Activated T-helper 1 cell treated with anti-CD3 and anti-CD28 coated beads, Interleukin-12 subunit alpha, Interleukin-12 subunit beta, Interleukin-2, Interleukin-4 antibody, amounts not matched to agents 30 ng/mL and 10 ng/mL and 1 ng/mL, durations not matched to agents 14 hours and 24 hours and 36 hours (primary cell): ENCODE measurements around the gene SLC25A21. TPM values are rescaled to one million over a fixed set of nuclear protein-coding genes. Genes with fewer than 3 reads are reported as not detected.
"Not testable (repeated sequence)": the region's sequence is repeated elsewhere in the genome, so short reads cannot be mapped to it uniquely, and the experiment has no call there.

ENCODE experiments used
- DNase-seq: peaks from one replicate; pipeline ENCODE4 v3.0.0; 2021; ENCODE audit warnings: low spot score
- H3K27ac Mint-ChIP-seq: one replicate; pipeline ENCODE4 v1.8.0; 2021; ENCODE audit warnings: mild to moderate bottlenecking, mixed read lengths
- H3K27me3 Mint-ChIP-seq: one replicate; pipeline ENCODE4 v1.8.0; 2022; ENCODE audit warnings: mild to moderate bottlenecking, moderate library complexity, mixed read lengths; ENCODE audit not compliant: insufficient read depth
- H3K36me3 Mint-ChIP-seq: one replicate; pipeline ENCODE4 v1.8.0; 2021; ENCODE audit warnings: low read depth, mixed read lengths
- H3K4me1 Mint-ChIP-seq: one replicate; pipeline ENCODE4 v1.8.0; 2021; ENCODE audit warnings: low read depth, mixed read lengths
- H3K4me3 Mint-ChIP-seq: one replicate; pipeline ENCODE4 v1.8.0; 2021; ENCODE audit warnings: mild to moderate bottlenecking, moderate library complexity, mixed read lengths
- H3K9me3 Mint-ChIP-seq: one replicate; pipeline ENCODE4 v1.8.0; 2021; ENCODE audit warnings: mixed read lengths
- intact Hi-C: fragments of 100-400 bp; cut with micrococcal nuclease; formaldehyde crosslinking; loops from one replicate; pipeline ENCODE4 v1.15.1; 2024
- total RNA-seq: library from RNA; stranded (reverse); gene quantifications from 2 replicates; pipeline ENCODE4 v1.2.3, GENCODE V29; 2022

Gene SLC25A21
- total RNA-seq, result not detected in 2 replicates

DNA sequence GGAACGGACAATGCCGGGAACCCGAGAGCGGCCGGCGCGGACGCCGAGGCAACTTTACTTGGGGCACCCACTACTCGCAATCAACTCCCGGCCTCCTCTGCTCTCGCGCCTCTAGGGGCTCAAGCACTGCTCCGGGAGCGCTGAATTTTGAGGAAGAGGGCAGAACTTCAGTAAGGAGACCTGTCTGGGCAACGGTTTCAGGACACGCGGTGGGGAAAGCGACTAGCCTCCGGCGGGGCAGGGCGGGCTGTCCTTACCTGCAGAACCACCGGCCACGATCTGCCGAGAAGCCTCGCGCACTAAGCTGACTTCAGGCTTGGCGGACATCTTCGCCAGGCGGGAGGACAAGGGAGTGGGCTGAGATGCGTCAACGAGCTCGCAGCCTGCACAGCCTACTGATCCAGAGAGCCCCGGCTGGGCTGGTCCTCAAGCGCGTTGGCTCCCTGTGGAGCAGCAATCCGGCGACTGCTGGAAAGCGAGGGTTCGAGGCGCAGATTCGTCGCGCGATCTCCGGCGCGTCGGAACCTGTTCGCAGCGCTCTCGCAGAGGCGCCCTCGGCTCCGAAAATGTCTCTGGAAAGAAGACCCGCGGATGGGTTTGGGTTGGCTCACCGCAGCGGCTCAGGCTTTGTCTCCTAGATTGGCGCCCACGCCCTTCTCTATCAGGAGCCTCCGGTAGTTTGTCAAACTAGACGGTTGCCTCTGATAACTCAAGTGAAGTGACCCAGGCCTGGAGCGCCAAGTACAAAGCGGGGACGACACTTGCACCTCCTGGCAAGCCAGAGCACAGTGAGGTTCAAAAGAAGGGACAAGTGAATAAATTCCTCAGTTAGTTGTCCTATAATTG, at the start of gene SLC25A21:
TSS of gene SLC25A21 (minus strand) at position 583 of the 846 bp plus-strand sequence.
- H3K4me3 Mint-ChIP-seq, result no peak within 1 kb of the TSS
- H3K9me3 Mint-ChIP-seq, result no peaks in the 10 kb centered on the region
- no peak for DNase-seq
- peaks cover 16% of the 10 kb centered on the region for H3K27me3 Mint-ChIP-seq
- H3K27ac Mint-ChIP-seq, result no peak within 1 kb of the TSS
- intact Hi-C loops, result no loop called here
- no peaks in the 10 kb centered on the region for H3K4me1 Mint-ChIP-seq
- no peaks in the 10 kb centered on the region for H3K36me3 Mint-ChIP-seq

DNA sequence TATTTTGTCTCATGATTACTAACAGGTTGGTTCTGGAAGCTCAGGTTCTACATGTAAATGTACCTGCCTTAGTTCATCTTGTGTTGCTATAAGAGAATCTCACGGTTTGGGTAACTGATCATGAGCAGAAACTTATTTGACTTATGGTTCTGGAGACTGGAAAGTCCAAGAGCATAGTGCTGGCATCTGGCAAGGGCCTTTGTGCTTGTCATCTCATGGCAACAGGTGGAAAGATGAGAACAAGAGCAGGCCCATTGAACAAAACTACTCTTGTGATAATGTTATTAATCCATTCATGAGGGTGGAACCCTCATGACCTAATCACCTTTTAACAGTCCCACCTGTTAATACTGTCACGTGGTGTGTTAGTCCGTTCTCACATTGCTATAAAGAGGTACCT, 48.7 kb upstream of the SLC25A21 start:
- Mint-ChIP-seq H3K27me3 (no peaks in the 10 kb centered on the region), H3K4me1 (no peaks in the 10 kb centered on the region), H3K9me3 (peaks cover 20% of the 10 kb centered on the region), H3K4me3 (no peak overlapping the region), H3K36me3 (no peaks in the 10 kb centered on the region), H3K27ac (no peak overlapping the region)
- intact Hi-C loops, result no loop called here
- no peak for DNase-seq

DNA sequence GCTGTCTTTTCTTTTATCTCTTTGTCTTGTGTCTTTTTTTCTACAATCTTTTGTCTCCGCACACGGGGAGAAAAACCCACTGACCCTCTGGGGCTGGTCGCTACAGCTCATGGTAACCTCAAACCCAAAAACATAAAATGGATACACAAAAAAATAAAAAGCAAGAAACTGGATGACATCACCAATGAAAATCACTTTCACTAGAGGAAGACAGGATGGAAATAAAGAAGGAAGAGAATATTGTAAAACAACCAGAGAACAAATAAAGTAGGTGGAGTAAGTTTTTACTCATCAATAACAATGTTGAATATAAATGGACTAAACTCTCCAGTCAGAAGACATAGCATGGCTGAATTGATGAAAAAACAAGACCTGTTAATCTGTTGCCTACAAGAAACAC, 42.9 kb upstream of the SLC25A21 start:
- intact Hi-C loops, result no loop called here
- H3K4me1 Mint-ChIP-seq, result no peaks in the 10 kb centered on the region
- no peak for DNase-seq
- no peak overlapping the region for H3K27ac Mint-ChIP-seq
- H3K27me3 Mint-ChIP-seq, result no peaks in the 10 kb centered on the region
- no peak overlapping the region for H3K4me3 Mint-ChIP-seq
- H3K36me3 Mint-ChIP-seq, result no peaks in the 10 kb centered on the region
- peaks cover 15% of the 10 kb centered on the region for H3K9me3 Mint-ChIP-seq

DNA sequence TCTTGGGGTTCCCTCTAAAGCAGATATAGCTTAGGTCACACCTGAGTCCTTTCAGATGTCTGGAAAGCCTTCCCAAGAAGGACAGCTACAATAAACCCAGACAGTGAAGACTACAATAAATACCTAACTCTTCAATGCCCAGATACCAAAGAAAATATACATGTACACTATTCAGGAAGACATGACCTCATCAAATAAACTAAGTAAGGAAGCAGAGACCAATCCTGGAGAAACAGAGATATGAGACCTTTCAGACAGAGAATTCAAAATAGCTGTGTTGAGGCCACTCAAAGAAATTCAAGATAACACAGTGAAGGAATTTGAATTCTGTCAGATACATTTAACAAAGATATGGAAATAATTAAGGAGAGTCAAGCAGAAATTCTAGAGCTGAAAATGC, 40.6 kb upstream of the SLC25A21 start:
- no peak for DNase-seq
- peaks cover 15% of the 10 kb centered on the region for H3K9me3 Mint-ChIP-seq
- H3K27ac Mint-ChIP-seq, result no peak overlapping the region
- H3K27me3 Mint-ChIP-seq, result no peaks in the 10 kb centered on the region
- H3K4me1 Mint-ChIP-seq, result no peaks in the 10 kb centered on the region
- no peak overlapping the region for H3K4me3 Mint-ChIP-seq
- no peaks in the 10 kb centered on the region for H3K36me3 Mint-ChIP-seq
- intact Hi-C loops, result no loop called here

DNA sequence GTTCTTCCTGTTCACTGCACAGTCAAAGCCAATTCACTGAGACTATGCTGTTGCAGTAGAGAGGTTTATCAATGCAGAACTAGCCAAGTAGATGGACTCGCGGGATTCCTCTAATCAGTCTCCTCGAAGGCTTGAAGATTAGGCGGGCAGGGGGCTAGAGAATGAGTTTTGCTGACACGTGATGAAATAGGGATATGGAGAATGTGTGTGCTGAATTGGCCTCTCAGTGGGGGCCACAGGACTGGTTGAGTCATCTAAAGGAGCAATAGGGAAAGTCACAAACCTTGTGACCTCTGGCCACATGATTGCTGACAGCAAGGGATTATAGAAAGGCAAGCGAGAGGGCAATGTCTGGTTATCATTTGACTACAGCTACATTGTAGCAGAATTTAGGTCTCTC, 38.0 kb upstream of the SLC25A21 start:
- H3K4me1 Mint-ChIP-seq, result no peaks in the 10 kb centered on the region

DNA sequence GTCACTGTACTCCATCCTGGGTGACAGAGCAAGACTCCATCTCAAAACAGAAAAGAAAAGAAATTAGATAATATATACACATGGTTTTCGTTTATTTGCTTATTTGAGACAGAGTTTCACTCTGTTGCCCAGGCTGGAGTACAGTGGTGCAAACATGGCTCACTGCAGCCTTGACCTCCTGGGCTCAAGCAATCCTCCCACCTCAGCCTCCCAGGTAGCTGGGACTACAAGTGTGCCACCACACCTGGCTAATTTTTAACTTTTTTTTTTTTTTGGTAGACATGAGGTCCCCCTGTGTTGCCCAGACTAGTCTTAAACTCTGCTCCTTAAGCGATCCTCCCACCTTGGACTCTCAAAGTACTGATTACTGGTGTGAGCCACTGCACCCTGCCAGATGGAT, 37.2 kb upstream of the SLC25A21 start:
- H3K4me1 Mint-ChIP-seq, DNase-seq, H3K4me3 Mint-ChIP-seq, H3K27me3 Mint-ChIP-seq, intact Hi-C loops, H3K36me3 Mint-ChIP-seq, H3K27ac Mint-ChIP-seq: not testable (repeated sequence)
- peaks cover 25% of the 10 kb centered on the region for H3K9me3 Mint-ChIP-seq

More for the DNA sequence above, 38.0 kb upstream of the SLC25A21 start:
- no peak overlapping the region for H3K27ac Mint-ChIP-seq
- no peaks in the 10 kb centered on the region for H3K27me3 Mint-ChIP-seq
- H3K9me3 Mint-ChIP-seq, result peaks cover 27% of the 10 kb centered on the region
- intact Hi-C loops, result no loop called here
- no peak overlapping the region for H3K4me3 Mint-ChIP-seq
- H3K36me3 Mint-ChIP-seq, result no peaks in the 10 kb centered on the region
- no peak for DNase-seq

DNA sequence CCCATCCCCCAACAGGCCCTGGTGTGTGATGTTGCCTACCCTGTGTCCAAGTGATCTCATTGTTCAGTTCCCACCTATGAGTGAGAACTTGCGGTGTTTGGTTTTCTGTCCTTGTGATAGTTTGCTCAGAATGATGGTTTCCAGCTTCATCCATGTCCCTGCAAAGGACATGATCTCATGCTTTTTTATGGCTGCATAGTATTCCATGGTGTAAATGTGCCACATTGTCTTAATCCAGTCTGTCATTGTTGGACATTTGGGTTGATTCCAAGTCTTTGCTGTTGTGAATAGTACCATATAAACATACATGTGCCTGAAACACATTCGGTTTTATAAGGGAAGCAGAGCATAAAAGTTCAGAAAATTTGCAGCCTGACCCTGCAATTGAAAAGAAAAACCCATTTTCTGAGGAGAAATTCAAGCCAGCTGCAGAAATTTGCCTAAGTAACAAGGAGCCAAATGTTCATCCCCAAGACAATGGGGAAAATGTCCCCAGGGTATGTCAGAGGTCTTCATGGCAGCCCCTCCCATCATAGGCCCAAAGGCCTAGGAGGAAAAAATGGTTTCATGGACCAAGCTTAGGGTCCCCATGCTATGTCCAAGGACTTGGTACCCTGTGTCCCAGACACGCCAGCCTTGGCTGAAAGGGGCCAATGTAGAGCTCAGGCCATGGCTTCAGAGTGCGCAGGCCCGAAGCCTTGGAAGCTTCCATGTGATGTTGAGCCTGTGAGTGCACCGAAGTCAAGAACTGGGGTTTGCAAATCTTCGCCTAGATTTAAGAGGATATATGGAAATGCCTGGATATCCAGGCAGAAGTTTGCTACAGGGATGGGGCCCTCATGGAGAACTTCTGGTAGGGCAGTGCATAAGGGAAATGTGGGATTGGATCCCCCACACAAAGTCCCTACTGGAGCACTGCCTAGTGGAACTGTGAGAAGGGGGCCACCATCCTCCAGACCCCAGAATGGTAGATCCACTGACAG, 33.5 kb upstream of the SLC25A21 start:
- H3K27me3 Mint-ChIP-seq, H3K4me3 Mint-ChIP-seq, H3K27ac Mint-ChIP-seq, H3K4me1 Mint-ChIP-seq, intact Hi-C loops, H3K36me3 Mint-ChIP-seq, DNase-seq: not testable (repeated sequence)
- H3K9me3 Mint-ChIP-seq, result peaks cover 23% of the 10 kb centered on the region

DNA sequence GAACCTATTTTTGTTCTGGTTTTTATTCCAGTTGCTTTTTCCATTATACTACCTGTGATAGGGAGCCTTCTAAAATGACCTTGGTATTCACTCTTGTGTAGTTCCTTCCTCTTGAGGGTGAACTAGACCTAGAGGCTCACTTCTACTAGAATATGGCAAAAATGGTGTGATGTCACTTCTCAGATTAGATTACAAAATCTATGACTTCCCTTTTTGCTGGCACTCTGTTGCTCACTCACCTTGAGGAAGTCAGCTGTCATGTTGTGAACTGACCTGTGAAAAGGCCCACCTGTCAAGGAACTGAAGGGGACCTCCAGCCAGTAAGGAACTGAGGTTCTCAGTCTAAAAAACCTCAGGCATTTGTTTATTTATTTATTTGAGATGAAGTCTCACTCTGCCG, 31.0 kb upstream of the SLC25A21 start:
- H3K4me3 Mint-ChIP-seq, result no peak overlapping the region
- intact Hi-C loops, result no loop called here
- no peaks in the 10 kb centered on the region for H3K4me1 Mint-ChIP-seq
- DNase-seq, result no peak
- H3K27ac Mint-ChIP-seq, result no peak overlapping the region
- no peaks in the 10 kb centered on the region for H3K27me3 Mint-ChIP-seq
- H3K9me3 Mint-ChIP-seq, result peaks cover 23% of the 10 kb centered on the region
- H3K36me3 Mint-ChIP-seq, result no peaks in the 10 kb centered on the region

DNA sequence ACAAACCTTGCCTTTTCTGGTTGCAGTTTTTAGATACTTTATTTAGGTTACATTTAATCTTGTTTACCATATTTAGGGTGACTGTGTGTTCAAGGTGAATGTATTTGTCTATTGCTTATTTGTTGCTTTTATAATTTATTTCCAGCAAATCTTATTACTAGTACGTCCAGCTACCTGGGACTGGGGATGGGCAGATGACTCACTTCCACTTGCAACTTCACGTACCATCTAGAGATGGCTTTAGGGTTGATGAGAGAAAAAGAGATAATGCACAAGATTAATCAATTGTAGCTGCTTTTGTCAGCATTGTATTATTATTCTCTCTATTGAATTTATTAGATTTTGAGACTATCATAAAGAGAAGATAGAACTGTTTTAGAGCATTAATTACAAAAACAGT, 30.4 kb upstream of the SLC25A21 start:
- Mint-ChIP-seq H3K36me3 (no peaks in the 10 kb centered on the region), H3K9me3 (peaks cover 23% of the 10 kb centered on the region), H3K27ac (no peak overlapping the region), H3K4me1 (no peaks in the 10 kb centered on the region), H3K4me3 (no peak overlapping the region), H3K27me3 (peaks cover under 1% of the 10 kb centered on the region)
- intact Hi-C loops, result no loop called here
- no peak for DNase-seq

DNA sequence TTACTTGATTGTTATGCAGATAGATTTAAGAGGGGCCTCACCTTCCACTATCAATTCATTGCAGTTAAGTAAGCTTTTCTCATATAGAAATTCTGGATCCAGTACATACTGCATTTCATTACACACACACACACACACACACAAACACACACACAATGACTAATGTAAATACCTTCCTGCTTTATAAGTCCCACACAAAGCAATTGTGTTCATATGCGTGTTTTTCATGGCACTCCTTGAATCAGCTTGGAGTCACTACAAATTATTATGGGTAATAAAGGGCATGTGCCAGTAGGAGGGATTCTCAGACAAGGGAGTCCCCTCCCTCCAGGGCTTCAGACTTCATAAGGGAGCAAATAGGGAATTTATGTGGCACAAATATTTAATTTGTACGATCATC, 29.9 kb upstream of the SLC25A21 start:
- Mint-ChIP-seq H3K27me3 (peaks cover 4% of the 10 kb centered on the region), H3K36me3 (no peaks in the 10 kb centered on the region), H3K9me3 (peaks cover 22% of the 10 kb centered on the region), H3K27ac (no peak overlapping the region), H3K4me3 (no peak overlapping the region), H3K4me1 (peaks cover 4% of the 10 kb centered on the region)
- no peak for DNase-seq
- intact Hi-C loops, result no loop called here

DNA sequence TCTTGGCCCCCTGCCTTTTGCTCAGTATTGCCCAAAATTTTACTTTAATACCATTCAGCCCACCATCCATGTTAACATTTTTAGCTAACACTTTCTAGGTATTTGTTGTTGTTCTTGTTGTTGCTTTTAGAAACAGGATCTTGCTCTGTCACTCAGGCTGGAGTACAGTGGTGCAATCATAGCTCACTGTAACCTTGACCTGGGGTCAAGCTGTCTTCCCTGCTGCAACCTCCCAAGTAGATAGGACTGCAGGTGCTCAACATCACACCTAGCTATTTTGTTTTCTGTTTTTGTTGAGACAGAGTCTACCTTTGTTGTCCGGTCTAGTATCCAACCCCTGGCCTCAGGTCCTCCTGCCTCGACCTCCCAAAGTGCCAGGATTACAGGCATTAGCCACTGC, 29.3 kb upstream of the SLC25A21 start:
- peaks cover 17% of the 10 kb centered on the region for H3K9me3 Mint-ChIP-seq
- no peaks in the 10 kb centered on the region for H3K36me3 Mint-ChIP-seq
- H3K27me3 Mint-ChIP-seq, result peaks cover 6% of the 10 kb centered on the region
- peaks cover 7% of the 10 kb centered on the region for H3K4me1 Mint-ChIP-seq
- H3K4me3 Mint-ChIP-seq, result no peak overlapping the region
- no peak overlapping the region for H3K27ac Mint-ChIP-seq
- DNase-seq, result no peak
- intact Hi-C loops, result no loop called here

DNA sequence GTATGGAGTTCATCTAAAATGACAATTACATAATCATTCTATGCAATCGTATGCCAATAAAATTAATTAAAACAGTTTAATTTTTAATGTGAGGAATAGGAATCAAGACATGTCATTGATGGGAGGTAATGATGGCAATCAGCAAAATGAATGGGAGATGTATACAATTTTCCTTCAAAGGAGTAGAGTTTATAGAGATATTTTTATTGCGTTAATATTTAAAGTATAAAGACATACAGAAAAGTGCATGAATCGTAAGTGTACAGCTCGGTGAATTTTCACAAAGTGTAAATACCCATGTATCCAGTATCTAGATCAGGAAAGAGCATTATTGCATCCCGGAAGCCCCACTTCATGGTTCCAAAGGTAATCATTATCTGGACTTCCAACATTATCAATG, 26.5 kb upstream of the SLC25A21 start:
- Mint-ChIP-seq H3K27ac (no peak overlapping the region), H3K36me3 (no peaks in the 10 kb centered on the region), H3K27me3 (peaks cover 6% of the 10 kb centered on the region), H3K4me1 (peaks cover 7% of the 10 kb centered on the region), H3K4me3 (no peak overlapping the region), H3K9me3 (no peaks in the 10 kb centered on the region)
- no peak for DNase-seq
- intact Hi-C loops, result no loop called here

DNA sequence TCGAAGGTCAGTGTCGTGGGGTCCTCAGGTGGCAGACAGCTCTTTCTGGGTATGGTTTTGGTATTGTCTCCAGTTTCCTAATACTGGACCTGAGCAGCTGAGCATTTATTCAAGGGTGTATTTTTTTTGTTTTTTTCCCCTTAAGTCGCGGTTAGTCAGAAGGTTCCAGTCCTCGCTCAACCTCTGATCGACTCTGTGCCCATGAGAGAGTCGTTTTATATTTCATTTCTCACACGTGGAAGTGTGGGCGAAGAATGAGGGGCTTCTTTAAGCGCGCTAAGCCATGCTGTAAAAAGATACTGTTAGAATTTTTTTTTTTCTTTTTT, 25.8 kb upstream of the SLC25A21 start:
- Mint-ChIP-seq H3K36me3 (no peaks in the 10 kb centered on the region), H3K9me3 (no peaks in the 10 kb centered on the region), H3K27ac (no peak overlapping the region), H3K27me3 (peaks cover 6% of the 10 kb centered on the region), H3K4me3 (peak overlapping the region; percentile 7), H3K4me1 (peaks cover 7% of the 10 kb centered on the region)
- intact Hi-C loops, result no loop called here
- DNase-seq, result no peak
